Adrenal gland (tissue), 5 donors: Measurements from ENCODE around the gene WDR86.

Experiments used
- POLR2A ChIP-seq, 2 donors: fragments of 450-650 bp; IDR thresholded peaks; one replicate each; pipeline ENCODE4 v1.6.1; 2017; ENCODE audit warnings: antibody characterized with exemption in 2 of 2, mild to moderate bottlenecking in 2 of 2, moderate library complexity in 1 of 2
- TF ChIP-seq, protein P1 (sequence below), 6 experiments: fragments of 450-650 bp in 4 of 6; fragments of 200-600 bp in 2 of 6; sonication (generic) in 1 of 6; IDR thresholded peaks; 1 replicate in 5 of 6; 2 replicates in 1 of 6; pipeline versions ENCODE4 v1.5.1 to v1.8.0; 2016 to 2021; ENCODE audit warnings: antibody characterized with exemption in 6 of 6, mild to moderate bottlenecking in 2 of 6, moderate library complexity in 1 of 6
- donor health status: DM: no; HTN: no; CAD: no.

DNA sequence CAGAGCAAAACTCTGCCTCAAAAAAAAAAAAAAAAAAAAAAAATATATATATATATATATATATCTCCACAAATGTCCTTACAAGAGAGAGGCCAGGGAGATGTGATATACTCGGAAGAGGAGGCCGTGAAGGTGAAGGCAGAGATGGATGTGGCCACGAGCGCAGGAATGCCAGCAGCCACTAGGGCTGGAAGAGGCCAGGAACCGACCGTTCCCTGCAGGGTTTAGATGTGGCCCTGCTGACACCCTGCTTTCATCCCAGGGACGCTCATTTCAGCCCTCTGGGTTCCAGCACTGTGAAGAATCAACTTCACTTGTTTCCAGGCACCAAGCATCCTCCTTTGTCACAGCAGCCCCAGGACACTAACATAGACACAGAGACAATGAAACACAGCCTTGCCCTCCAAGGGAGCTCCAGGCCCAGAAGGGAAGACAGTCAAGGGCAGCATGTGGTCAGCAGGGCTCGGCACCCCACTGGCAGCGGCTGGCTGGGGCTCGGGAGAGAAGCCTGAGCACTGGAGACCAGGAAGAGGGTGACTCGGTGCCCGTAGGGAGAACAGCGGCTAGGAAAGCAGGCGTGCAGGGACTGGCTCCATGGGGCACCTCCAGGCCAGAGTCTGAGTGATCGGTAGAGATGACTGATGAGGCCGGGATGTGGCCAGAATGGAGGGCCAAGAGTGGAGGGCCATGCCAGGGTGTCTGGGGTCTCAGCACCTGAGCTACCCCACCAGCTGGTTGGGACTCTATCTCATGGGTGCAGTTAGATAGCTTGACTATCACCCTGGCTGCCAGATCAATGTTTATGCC lies 7.6 kb downstream of the WDR86 start:
- TF ChIP-seq, protein P1, sequence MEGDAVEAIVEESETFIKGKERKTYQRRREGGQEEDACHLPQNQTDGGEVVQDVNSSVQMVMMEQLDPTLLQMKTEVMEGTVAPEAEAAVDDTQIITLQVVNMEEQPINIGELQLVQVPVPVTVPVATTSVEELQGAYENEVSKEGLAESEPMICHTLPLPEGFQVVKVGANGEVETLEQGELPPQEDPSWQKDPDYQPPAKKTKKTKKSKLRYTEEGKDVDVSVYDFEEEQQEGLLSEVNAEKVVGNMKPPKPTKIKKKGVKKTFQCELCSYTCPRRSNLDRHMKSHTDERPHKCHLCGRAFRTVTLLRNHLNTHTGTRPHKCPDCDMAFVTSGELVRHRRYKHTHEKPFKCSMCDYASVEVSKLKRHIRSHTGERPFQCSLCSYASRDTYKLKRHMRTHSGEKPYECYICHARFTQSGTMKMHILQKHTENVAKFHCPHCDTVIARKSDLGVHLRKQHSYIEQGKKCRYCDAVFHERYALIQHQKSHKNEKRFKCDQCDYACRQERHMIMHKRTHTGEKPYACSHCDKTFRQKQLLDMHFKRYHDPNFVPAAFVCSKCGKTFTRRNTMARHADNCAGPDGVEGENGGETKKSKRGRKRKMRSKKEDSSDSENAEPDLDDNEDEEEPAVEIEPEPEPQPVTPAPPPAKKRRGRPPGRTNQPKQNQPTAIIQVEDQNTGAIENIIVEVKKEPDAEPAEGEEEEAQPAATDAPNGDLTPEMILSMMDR (IDR thresholded peaks at IDR 0.05), result no peak
- no peak for TF ChIP-seq POLR2A (IDR thresholded peaks at IDR 0.05)
